Iris pigment epithelial cell (primary cell): ENCODE measurements around the gene DNAJB7.
"Not testable (repeated sequence)": the region's sequence is repeated elsewhere in the genome, so short reads cannot be mapped to it uniquely, and the experiment has no call there.

Source experiments
- DNase-seq: peaks from one replicate; pipeline ENCODE4 v3.0.0-alpha.2; 2011; ENCODE audit warnings: low read depth

Gene DNAJB7

DNA sequence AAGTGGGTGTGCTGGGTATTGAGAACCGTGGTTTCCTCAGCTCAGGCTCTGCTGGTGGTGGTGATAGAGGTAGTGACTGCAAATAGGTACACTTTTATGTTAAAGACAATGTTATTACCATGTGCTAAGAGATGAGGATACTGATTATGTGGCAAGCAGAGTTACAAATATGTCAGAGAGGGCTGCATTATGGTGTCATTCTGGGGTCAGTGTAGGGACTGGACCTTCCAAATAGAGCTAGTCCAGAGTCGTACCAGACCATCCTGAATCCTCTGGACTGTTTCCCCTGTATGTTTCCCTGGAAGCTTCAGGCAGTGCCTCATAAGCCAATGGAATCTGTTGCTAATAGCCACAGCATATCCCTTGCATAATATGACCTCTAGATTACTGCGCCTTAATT lies at the start of gene DNAJB7:
DNAJB7 (minus strand) TSS at position 101 of the 400 bp plus-strand sequence. CDS start 119 bp downstream, outside the sequence.
- DNase-seq, result no peak

DNA sequence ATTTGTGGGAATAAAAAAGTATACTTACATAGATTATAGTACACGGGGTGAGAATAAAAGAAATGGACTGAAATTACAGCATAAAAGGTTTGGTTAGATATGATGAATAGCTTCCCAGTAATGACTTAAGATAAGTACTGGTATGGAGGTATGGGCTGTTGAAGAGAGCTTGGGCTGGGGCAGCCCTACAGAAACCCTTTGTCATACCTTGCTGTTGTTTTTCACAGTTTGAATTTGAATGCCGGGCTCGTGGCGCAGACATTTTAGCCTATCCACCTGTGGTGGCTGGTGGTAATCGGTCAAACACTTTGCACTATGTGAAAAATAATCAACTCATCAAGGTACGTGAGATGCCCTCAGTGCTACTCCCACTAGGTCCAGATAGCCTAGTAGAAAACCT lies 47.0 kb upstream of the DNAJB7 start:
- DNase-seq, result no peak

DNA sequence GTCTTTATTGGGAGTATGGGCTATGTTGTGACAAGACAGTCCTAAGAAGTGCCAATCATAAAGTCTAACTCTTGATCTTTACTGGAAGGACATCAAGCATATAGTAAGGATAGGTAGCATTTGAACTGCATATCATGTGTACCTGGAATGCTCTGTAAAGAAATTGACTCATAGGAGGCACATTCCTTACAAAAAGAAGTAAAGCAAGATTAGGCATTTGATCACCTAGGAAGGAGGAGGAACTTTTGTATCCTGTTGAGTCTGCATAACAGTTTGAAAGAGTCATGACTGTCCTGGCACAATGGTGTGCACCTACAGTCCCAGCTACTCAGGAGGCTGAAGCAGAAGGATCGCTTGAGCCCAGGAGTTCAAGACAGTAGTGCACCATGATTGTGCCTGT lies 42.2 kb upstream of the DNAJB7 start:
- DNase-seq, result no peak

DNA sequence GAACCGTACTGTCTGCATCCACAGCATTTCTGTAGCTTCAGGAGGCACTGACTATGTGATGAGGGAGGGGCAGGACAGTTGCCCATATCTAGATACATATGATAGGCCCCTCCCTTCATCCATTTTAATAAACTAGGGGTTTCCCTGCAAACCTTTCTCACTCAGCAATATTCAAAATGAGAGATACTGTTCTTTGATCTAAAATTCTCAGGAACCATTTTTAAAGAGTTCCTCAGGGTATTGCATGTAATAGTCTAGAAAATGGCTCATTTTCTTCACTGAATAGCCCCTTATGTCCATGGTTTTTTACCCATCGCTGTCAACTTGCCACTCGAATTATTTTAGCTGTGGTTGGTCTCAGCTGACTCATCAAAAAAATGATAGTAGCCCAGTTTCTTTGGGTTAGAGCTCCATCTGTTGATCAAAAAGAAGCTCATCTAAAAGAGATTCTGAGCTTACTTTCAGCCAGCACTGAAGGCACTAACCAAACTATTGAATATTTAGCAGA lies 37.0 kb upstream of the DNAJB7 start:
- DNase-seq, result peak; percentile 62

DNA sequence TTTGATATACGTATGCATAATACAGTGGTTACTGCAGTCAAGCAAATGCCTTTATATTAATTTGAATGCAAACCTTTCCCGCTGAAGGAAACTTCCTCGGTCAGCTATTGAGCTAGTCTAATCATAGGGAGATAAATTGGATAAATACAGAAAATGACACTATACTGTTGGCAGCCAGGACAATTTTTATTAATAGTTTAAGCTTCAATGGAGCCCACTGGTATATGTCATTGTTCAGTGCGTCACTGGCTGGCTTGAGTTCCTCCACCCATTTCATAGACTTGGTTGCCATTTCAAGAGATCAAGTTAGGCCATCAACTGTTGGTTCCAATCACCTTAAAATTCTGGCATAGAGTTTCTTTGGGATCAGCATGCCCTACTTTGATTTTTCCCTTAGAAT lies 32.5 kb upstream of the DNAJB7 start:
- no peak for DNase-seq

DNA sequence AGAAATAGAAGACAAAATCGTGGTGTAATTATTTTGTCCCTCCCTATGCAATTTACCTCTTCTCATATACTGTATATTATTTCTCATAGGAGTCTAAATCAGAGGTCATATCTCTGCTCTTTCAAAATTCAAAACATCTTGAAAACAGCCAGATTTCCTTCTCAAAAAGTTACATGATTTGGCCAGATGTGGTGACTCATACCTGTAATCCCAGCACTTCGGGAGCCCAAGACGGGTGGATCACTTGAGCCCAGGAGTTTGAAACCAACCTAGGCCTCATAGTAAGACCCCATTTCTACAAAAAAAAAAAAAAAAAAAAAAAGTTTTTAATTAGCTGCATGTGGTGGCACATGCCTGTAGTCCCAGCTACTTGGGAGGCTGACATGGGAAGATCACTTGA lies 29.0 kb upstream of the DNAJB7 start:
- peak; percentile 61 for DNase-seq

DNA sequence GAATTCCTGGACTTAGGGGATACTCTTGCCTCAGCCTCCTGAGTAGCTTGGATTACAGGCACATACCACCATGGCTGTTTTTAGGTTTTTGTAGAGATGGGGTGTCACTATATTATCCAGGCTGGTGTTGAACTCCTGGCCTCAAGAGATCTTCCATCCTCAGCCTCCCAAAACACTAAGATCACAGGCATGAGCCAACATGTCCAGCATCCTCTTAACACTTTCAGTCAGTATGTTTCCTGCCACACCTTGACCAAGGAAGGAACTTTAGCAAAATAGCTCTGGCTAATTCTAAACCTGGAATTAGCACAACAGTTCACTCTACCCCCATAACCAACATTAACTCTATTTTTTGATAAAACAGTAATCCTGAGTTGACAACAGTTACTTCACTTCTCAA lies 27.2 kb upstream of the DNAJB7 start:
- no peak for DNase-seq

DNA sequence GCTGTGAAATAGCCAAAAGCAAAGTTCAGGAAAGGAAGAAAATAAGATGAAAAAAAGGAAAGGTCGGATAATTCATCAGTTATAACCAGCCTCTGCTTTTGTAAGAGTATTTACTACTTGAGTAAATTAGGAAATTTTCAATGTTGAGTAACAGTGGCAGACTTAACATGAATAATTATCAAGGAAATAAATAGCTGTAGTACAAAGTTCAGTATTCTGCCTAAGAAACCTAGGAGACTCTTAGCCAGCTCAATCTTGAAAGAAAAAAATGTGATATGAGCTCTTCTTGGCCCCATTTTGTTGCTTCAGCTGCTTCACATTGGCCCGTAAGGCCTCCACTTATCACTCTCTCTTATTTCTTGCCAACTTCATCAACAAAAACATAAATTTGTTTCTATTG lies 17.0 kb upstream of the DNAJB7 start:
- DNase-seq, result no peak

DNA sequence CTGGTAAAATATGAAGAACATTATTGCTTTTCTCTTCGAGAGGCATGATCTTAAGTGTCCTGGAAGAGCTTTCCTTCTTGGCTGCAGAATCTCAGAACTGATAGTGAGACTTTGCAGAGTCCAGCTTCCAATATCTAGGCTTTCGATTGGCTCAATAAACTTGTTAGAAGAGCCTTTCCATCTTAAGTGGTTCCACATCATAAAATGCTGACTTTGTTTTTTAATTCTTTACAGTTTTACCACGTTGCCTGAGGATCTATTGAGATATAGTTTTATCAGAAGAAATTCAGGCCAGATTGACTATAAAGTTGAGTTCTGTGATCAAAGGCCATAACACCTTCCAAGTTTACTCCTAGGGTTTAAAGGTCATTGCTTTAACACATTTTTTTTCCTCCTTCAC lies 15.6 kb upstream of the DNAJB7 start:
- no peak for DNase-seq

DNA sequence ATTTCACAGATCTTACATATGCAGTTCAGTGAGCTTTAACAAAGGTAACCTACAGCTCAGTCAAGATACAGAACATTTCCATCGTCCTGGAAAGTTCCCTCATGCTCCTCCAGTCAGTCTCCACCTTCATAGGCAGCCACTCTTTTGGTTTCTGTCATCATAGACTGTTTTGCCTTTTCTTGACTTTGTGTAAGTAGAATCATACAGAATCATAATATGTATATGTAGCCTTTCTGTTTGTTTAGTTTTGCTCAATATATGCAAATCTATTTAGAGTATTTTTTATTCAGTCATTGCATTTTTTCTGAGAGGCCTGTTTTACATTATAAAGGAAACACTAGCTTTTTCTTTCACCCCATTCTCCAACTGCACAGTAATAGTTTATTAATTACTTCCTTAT lies 15.0 kb upstream of the DNAJB7 start:
- no peak for DNase-seq

DNA sequence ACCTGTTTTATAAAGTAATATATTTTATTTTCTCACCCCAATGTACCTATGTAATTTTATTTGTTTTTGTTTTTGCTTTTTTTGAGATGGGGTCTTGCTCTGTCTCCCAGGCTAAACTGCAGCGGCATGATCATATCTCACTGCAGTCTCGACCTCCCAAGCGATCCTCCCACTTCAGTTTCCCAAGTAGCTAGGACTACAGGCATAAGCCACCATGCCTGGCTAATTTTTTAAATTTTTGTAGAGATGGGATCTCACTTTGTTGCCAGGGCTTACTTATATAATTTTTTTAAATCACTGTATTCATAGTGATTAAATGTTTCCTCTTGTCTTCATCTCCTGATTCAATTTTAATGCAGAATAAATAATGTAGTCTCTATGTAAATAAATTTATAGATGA lies 13.2 kb upstream of the DNAJB7 start:
- DNase-seq, result no peak

DNA sequence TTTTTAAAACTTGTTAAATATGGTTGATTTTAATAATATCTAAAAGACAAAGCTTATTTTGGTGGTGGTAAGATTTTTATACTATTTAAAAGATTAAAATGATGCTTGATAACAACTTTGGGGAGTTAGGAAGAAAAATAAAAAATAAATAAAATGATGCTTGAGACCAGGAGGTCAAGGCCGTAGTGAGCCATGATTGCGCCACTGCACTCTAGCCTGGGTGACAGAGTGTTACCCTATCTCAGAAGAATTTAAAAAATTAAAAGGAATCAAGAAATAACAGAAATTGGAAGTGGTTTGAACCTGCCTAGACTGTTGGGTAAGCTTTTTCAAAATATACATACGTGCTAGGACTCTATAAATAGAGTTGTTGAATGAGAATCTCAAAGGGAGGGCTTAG lies 12.1 kb upstream of the DNAJB7 start:
- no peak for DNase-seq

DNA sequence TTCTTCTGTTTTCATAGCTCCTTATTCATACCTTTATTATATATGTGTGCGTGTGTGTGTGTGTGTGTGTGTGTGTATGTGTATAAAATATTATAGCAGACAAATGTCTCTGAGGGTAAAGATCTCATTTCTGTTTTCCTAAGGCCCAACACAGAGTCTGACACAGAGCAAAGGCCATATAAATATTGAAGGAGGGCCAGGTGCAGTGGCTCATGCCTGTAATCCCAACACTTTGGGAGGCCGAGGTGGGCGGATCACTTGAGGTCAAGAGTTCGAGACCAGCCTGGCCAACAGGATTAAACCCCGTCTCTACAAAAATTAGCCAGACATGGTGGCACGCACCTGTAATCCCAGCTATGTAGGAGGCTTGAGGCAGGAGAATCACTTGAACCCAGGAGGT lies 6.5 kb upstream of the DNAJB7 start:
- not testable (repeated sequence) for DNase-seq

DNA sequence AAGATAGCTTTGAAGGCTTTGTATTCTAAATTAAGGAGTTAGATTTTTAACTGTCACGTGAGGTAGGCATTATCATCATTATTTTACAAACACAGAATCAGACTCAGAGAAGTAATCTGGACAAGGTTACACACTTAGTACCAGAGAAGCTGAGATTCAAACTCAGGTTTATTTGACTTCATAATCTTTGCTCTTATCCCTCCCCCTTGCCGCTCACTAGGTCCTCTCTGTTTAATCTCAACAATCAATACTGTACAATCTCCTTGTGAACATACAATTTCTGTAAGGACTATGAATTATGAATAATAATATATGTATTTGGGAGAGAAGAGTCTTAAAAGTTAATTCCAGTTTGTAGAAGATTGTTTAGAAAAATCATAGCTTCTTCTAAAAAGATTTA lies 5.2 kb upstream of the DNAJB7 start:
- no peak for DNase-seq

DNA sequence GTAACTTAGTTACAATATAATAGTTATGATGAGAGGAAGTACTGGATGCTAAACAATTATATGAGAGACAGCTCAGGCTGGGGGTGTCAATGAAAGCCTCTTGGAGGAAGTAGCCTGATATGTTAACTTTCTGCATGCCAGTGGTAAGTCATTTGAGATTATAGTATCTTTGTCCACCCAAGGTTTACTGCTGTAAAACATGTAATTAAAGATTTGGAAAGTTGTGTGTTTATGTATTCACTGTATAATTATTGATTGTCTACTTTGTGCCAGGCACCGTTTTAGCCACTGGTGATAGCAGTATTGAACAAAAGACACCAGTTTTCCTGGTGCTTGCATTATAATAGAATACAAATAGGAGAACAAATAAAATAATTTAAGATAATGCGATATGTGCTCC lies 624 bp upstream of the DNAJB7 start:
- no peak for DNase-seq

DNA sequence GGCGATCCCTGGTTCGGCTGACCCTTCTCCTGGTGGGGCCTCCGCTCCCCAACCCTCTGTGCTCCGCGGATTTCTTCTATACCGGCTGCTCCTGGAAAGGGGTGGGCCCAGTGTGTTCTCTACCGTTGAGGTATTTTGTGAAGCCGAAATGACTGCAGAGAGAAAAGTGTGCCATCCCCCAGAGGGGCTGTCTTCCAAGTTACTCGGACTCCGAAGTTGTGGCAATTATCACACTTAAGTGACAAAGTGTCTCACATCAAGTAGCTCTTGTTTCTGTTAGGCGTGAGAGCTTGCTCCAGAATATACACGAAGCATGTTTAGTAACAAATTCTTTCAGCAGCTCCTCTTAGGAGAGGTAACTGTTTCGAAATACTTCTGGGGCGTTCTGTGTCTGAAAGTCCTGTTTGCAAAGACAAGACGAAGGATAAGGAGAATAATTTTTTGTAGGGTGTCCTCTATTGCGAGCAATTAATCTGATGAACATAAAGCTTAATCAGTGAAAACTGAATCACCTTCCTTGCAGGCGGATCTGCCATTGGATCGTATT lies 4.5 kb downstream of the DNAJB7 start:
- DNase-seq, result peak; percentile 44

DNA sequence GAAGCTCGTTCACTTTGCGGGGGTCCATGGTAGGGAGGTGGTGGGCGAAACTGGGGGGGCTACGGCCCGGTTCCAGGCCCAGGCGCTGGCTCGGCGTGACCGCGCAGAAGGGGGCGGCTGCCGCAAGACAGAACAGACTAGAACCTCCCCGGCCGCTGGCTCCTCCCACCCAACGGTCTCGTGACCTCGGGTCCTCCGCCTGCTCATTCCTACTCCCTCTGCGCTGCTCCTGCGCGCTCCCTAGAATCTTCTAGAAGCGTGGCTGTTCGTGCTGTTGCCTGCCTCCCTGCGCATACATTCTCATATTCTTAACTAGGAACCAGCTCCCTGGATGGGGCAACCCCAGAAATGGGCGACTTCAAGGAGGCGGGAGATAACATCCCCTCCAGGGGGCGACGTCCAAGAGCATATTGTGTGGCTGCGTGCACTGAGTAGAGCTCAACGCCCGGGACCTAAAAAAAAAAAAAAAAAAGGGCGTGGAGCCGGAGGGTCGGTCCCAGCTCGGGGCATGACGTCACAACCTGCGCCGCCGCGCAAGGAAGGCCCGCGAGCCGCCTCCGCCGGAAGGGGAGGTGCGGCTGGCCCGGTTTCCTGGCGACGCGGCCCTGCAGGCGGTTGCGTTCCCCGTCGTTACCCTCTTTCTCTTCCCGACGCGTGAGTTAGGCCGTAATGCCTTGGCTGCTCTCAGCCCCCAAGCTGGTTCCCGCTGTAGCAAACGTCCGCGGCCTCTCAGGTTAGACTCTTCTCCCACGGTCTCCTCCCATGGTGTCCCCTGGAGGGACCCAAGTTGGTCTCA lies 5.2 kb downstream of the DNAJB7 start, which contains the start of the genes ST13 and XPNPEP3:
ST13 (minus strand) TSS at position 127 of the 796 bp plus-strand sequence; CDS start at position 28, 99 bp downstream.
XPNPEP3 (plus strand) TSS at position 636 of the 796 bp plus-strand sequence; CDS start at position 670, 34 bp downstream.
- peak; percentile 97 for DNase-seq

DNA sequence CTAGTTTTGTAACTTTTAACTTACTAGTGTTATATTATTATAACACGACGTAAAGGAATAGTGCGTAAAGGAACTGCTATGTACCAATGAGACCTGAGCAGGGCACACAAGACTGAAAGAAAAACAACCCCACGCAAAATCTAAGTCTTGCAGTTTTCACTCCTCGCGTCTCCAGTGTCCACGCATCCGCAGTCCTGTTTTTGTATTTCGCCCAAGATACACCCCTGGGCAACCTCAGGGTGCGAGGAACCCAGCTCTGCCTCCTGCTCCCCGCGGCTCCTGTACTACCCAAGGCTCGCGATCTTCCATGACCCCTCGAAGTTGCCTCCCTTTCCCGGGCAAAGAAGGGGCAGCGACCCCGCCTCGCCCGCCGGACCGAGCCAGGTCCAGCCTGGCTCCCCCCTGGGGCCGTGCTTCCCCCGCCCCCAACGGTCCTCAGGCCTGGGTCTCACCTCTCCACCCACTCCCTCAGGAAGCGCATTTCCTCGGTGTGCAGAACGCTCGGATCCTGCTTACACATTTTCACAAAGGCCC lies 5.9 kb downstream of the DNAJB7 start:
- DNase-seq, result peak; percentile 51

DNA sequence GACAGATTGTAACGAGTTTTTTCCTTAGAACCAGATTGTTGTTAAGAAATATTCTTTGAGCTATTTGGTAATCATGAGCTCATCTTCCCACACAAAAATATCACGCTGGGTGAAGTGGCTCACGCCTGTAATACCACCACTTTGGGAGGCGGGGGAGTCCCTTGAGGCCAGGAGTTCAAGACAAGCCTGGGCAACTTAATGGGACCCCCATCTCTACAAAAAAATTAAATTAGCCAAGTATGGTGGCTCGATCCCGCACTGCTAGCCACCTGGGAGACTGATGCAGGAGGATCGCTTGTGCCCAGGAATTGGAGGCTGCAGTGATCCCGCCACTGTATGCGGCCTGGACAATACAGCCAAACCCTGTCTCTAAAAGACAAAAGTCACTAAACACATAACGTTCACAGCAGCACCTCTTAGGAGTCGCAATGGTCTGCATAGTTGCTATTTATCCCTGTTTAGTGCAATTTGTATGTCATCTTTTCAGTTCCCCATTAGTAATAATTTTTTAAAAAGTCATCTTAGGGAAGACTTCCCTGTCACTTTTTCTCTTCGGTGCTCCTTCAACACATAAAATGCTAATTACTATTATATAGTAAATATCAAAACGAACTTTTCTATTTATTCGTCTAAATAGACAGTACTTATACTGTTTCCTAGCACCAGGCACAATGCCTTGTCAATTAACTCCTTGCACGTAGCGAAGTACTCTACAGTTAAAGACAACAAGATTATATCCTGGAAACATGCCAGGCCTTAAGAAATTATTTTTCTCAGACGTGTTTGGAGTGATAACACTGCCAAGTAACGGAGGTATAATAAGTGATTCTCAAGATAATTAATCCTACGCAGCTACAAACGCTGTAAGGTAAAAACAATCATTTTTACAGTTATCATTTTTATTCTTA lies 6.6 kb downstream of the DNAJB7 start:
- peak; percentile 58 for DNase-seq

DNA sequence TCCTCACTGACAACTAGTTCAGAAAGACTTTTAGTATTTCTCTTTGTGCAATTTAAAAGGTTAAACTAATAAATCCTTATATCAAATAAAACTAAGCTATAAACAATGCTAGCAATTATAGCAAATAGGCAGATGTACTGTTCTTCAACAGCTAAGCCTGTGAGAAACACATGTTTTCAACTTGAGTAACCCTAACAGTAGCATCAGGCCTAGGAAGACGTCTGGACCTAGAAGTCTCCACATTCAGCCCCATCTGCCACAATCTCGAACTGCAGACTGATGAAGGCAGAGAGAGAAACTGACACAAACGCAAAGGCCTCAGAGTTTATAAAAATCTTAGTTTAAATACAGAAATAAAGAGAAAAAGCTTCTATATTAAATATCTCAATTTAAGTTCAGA lies 8.0 kb downstream of the DNAJB7 start:
- DNase-seq, result peak; percentile 50

DNA sequence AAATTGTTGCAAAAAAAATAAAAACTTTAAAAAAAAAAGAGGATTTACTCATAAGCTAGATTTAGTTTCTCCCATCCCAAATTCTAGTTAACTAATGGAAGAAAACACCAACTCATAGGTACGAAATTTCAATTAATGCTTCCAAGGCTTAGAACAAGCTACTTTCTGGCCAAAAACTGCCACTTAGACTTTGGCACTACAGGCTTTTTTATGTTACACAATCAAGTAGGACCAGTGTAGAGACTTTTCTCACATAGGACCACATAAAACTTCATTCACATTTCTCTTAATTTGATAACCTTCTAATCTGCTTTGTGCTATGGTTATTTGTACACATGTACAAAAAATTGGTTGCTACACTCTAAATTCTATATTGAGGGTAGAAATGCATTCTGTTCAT lies 8.6 kb downstream of the DNAJB7 start:
- DNase-seq, result no peak

DNA sequence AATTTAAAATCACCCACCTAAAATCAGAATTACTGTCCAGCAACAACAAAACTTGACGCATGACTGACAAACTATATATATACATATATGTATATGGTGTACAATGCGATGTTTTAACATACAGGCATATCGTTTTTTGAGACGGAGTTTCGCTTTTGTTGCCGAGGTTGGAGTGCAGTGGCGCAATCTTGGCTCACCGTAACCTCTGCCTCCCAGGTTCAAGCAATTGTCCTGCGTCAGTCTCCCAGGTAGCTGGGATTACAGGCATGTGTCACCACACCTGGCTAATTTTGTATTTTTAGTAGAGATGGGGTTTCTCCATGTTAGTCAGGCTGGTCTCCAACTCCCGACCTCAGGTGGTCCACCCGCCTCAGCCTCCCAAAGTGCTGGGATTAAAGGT lies 16.1 kb downstream of the DNAJB7 start:
- not testable (repeated sequence) for DNase-seq
